Heart left ventricle (tissue), 13 donors: ENCODE measurements around the gene HSPB2.

ENCODE experiments used
- CTCF ChIP-seq, 12 donors: fragments of 200-600 bp; sonication (generic) in 4 of 12; IDR thresholded peaks; one replicate each; pipeline versions ENCODE4 v1.5.0 to v1.8.0; 2018 to 2022; ENCODE audit warnings: antibody characterized with exemption in 12 of 12, mild to moderate bottlenecking in 5 of 12
- POLR2A ChIP-seq, 2 donors: fragments of 450-650 bp; IDR thresholded peaks; one replicate each; pipeline ENCODE4 v1.6.1; 2017; ENCODE audit warnings: antibody characterized with exemption in 2 of 2, mild to moderate bottlenecking in 2 of 2, moderate library complexity in 2 of 2
- donor health status: ischemic (EF 13 %, LVEDD 7.1; RV severe dilation, severe dysfunction).
- donor health status: DM: no; HTN: yes; CAD: no.
- donor health status: DM: no; HTN: no; CAD: no.
- donor health status: ischemic (EF 25% LVEDD 6.9; RV normal size, moderate dysfunction).
- donor health status: ischemic (EF 25% LVEDD 5.7; RV mildly dilated, moderate dysfunction).
- donor health status: ischemic (EF 35%, LVEDD 5.7; RV mildly dilated, moderate dysfunction).
- donor health status: nonischemic (EF 11% LVEDD 7.7; RV severe dilation, severe dysfunction).
- donor health status: DM: yes; HTN: yes; CAD: no.
- donor health status: PGD.
- donor health status: ischemic (EF 29% LVEDD 5.4; RV normal size, mild dysfunction).
- donor health status: nonischemic (EF 23%, LVEDD 6.1; RV moderate dilation, normal function).

DNA sequence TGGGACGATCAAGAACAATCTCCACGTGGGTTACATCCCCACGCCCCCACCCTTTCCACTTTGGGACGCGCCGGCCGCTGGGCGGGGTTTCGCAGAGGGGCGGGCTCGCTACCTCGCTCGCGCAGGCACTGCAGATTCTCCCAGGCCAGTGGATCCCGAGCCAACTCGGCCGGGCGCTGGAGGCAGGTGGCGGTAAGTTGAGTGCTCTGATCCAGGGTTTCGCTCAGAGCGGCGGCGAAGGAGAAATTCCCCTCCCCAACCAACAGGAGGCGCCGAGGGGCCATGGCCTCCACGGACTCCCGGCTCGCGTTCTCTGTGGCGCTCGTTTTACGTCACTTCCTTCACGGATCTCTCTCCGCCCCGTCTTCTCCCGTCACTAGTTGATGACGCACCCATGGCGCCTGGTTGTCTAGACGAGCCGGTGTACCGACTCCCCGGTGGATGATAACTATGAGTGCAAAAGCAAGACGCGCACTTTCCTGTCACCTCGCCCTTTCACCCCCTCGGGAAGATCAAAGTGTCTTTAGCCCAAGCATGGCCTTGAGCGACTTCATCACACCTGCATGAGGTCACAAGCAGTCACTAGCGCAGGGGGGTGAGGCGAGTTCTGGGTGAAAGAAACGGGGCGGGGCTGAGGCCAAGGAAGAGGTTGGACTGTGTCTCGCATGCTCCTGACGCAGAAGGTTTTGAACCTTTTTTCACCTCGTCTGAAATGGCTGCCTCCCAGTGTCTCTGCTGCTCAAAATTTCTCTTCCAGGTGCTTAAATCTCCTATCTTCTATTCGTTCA is 33.5 kb upstream of the HSPB2 start, which contains the start of the genes CFAP68 and FDXACB1:
- peak; percentile 91 to 99 (median 96) for TF ChIP-seq CTCF (IDR thresholded peaks at IDR 0.05)
- peak in 1 of 2 donors; percentile 65 for TF ChIP-seq POLR2A (IDR thresholded peaks at IDR 0.05)
